GM18526 (cell line): ENCODE results near the gene C16orf78.

Experiments
- POLR2A ChIP-seq: IDR thresholded peaks from 3 replicates; pipeline ENCODE4 v1.6.1; 2011; ENCODE audit not compliant: insufficient read length; ENCODE audit errors: extremely low read depth

The C16orf78 gene

GRCh38 chr16:49405123-49405522 lies 31.5 kb downstream of the C16orf78 start:
- no peak for TF ChIP-seq POLR2A

- no peak for TF ChIP-seq POLR2A
Measured at GRCh38 chr16:49405530-49405929, 31.9 kb downstream of the C16orf78 start.

DNA sequence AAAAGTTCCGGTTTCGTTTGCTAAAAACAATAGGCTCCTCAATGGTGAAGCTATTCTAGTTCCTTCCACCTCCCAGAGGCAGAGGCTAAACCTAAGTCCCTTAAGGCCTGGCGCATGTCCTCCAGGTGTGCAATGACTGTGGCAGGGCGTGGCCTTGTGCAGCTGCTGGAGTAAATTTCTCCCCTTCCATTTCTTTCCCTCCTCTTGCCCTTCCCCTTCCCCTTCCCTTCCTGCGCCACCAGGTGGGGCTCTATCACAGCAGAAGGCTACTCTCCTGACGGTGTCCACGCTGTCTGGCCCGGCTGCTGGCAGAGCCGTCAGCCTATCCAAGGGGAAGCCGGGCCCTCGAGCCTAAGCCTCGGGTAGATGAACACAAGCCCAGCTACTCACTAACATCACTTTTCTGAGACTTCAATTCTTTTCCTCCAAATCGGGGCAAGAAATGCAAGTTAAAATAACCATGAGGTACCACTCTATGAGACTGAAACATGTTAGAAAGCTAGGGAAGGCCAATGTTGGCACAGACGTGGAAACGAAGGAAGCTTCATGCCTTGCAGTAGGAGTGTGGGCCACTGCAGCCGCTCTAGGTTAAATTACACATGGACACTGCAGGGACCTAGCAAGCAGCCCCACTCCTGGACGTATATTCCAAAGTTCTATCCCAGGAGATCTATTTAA lies 34.4 kb downstream of the C16orf78 start:
- no peak for TF ChIP-seq POLR2A

DNA sequence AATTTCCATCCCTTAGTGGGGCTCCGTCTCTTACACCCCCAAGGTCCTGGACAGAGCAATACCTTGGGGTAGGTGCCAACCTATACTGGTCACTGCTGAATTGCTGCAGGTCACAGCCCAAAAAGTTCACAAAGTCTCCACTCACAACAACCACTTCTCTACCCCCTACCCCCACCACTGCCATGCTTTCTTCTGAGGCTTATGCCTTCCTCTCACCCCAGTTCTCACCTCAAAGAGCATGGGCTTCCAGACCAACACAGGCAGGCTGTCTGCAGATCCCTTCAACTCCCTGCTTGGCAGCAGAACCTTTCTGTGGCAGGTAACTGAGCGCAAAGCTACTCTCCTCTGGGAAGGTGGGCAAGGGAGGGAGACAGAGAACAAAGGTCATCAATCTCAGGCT lies 35.5 kb downstream of the C16orf78 start:
- no peak for TF ChIP-seq POLR2A

GRCh38 chr16:49410226-49410625 lies 36.6 kb downstream of the C16orf78 start:
- no peak for TF ChIP-seq POLR2A

DNA sequence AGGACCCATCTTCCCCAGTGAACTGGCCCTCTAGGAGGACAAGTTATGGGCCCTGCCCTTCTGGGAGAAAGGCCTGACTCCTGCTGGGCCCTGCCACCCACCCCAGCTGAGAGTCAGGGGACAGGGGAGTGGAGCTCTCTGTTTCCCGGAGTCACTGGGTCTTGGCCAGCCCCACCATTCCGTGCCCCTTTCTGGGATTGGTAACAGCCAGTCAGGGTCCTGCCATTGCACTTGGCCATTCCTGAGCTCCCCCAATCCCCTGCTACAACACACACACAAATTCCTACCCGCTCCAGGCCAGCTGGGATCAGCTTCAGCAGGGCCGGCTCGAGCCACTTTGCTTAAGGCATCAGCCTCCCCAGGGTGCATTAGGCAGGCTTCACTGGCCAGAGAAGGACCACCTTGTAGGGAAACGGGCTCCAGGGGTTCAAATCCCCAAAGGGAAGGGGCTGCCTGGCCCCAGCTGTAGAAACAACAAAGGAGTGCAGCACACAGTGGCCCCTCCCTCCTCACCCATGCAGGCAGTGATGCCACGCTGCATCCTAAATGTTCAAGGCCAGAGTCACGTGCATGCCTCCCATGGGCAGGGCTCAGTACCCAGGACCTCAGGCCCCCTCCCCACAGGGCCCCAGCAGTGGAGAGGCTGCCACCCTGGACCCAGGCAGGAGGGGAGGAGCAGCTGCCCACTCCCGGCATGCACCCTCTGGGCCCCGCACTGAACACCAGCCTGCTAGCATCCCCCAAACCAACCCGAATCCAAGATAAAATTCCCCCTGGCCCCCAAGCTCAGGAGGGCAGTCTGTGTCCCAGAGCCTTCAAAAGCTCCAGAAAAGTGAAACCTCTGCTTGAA lies 37.7 kb downstream of the C16orf78 start:
- TF ChIP-seq POLR2A, result no peak

DNA sequence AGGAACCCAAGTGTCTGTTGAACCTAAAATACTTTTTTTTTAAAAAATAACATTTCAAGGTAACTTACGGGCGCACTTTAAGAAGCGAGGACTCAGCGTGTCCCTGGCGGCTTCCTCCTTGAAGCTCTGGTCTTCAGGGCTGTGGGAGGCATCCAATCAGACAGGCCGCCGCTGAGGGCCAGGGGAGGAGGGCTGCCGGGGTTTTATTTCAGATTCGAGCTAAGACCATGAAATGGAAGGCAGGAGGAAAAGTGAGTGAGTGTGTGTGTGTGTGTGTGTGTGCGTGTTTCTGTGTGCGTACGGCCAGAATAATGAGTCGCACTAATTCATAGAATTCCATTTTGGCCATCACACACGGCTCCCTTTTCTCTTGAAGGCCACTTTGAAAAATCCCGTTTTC lies 41.1 kb downstream of the C16orf78 start:
- TF ChIP-seq POLR2A, result no peak

DNA sequence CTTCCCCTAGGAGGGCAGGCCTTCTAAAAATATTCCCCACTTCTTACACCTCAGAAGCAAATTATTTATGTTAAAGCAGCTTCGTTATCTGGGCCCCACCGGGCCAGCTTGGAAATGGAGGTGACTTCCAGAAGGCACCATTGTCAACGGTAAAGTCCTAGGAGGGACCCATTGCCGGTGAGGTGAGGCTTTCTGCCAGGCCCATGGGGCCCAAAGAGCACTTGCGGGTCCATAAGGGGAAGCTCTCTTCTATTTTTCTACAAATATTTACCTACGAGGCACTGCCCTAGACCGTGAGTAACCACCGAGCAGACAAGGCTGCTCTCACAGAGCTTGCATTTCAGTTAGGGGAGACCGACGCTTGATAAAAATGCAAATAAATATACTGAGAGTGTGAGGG lies 41.5 kb downstream of the C16orf78 start:
- no peak for TF ChIP-seq POLR2A

GRCh38 chr16:49416001-49416675 lies 42.5 kb downstream of the C16orf78 start:
- TF ChIP-seq POLR2A, result no peak

GRCh38 chr16:49417354-49417753 lies 43.8 kb downstream of the C16orf78 start:
- no peak for TF ChIP-seq POLR2A

- TF ChIP-seq POLR2A, result no peak
Measured at GRCh38 chr16:49419006-49419405, 45.4 kb downstream of the C16orf78 start.

DNA sequence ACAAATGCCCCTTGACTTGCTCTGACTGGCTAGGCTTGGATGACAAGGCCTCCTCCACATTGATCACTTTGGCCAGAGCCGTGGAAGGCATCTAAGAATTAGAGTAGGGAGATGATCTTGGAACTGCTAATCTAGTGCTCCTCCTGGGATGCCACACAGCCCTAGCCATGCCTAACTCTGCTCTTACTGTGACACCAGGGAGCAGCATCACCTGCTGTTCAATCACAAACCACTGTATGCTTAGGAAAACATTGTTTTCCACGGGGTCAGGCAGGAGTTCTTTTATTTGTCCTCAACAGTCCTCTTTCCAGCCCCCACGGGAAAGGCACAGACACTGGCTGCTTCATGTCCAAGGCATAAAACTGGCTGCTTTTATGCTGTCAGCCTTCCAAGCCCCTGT lies 46.3 kb downstream of the C16orf78 start:
- no peak for TF ChIP-seq POLR2A

GRCh38 chr16:49422896-49423295 lies 49.3 kb downstream of the C16orf78 start:
- no peak for TF ChIP-seq POLR2A

GRCh38 chr16:49424961-49425360 lies 51.4 kb downstream of the C16orf78 start:
- no peak for TF ChIP-seq POLR2A

DNA sequence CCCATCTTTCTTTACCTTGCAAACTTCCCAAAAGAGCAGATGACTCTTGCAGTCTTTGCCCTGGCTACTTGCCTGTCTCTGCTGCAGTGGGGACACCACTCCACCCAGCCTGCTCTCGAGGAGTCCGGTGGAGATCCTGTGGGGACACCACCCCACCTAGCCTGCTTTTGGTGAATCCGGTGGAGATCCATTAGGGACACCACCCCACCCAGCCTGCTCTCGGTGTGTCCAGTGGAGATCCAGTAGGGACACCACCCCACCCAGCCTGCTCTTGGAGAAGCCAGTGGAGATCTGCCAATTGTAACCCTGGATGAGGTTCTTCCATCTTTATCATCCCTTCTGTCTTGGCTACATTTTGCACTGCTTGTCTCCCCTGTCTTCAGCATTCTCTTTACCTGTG lies 54.2 kb downstream of the C16orf78 start:
- no peak for TF ChIP-seq POLR2A

DNA sequence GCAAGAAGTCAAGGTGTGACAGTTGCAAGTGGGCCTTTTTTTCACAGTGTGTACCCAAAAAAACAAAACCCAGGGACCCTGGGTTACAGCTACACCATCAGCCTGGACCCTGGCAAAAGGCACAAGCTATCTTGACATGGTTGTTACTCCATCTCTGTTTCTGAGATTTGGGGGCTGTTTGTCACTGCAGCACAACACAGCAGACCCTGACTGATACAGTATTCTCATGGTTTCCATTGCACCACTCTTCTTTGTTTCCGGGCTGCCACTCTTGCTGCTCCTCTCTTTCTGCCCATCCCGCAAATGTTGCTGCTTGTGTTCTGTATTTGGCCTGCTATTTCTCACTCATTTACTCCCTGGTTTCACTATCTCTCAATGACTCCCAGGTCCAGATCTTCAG lies 55.2 kb downstream of the C16orf78 start:
- no peak for TF ChIP-seq POLR2A
